UCSD-AML1 (cell line): Measurements from ENCODE around the gene CLCN2.

Source experiments
- DNase-seq: peaks from one replicate; lab custom pipeline; 2025; ENCODE audit not compliant: unreplicated experiment; lab: John Stamatoyannopoulos, UW

CLCN2 gene

GRCh38 chr3:184298759-184299487 lies 62.5 kb downstream of the CLCN2 start, which contains the start of gene PSMD2:
Gene PSMD2 (plus strand): TSS chr3:184299241. CDS start chr3:184299267, 26 bp downstream.
- peak; percentile 98 for DNase-seq

DNA sequence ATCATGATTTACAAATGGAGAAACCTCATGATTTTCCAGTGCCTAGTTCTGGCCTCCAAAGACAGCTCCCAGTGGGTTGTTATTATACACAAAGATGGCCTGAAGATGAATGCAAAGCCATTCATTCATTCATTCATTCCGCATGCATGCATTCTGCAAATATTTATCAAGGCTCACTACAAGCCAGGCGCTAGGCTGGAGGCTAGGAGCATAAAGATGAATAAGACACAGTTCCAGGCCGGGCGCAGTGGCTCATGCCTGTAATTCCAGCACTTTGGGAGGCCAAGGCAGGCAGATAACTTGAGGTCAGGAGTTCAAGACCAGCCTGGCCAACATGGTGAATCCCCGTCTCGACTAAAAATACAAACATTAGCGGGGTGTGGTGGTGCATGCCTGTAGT lies 64.8 kb downstream of the CLCN2 start:
- DNase-seq, result no peak
